ENCODE data around the gene KSR1. TPM values are rescaled to one million over a fixed set of nuclear protein-coding genes. Genes with fewer than 3 reads are reported as not detected.
A peak's percentile ranks its signal among the peaks of the same experiment; 100 is the strongest.

KSR1 gene
- total and polyA plus RNA-seq, 9 of the 15 experiments (the other 6 are each of a cell fraction or from before 2014, with no cell fraction given), result 1.4 to 51.7 (median 18.4) TPM

DNA sequence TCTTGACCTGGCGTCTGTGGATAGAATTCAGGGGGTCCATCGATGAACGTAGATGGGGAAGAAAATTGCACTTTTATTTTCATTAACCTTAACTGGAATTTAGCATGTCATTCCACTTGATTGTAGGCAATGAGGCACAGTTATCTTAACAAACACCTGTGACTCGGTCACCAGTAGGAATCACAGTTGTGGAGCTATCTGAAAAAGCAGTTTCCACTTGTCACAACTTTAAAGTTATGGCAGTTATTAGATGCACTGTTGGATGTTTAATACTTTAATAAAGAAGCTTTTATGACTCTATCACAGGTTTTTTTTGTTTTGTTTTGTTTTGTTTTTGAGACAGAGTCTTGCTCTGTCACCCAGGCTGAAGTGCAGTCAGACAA lies 91.0 kb downstream of the KSR1 start (continued):
- TF ChIP-seq, protein P1, sequence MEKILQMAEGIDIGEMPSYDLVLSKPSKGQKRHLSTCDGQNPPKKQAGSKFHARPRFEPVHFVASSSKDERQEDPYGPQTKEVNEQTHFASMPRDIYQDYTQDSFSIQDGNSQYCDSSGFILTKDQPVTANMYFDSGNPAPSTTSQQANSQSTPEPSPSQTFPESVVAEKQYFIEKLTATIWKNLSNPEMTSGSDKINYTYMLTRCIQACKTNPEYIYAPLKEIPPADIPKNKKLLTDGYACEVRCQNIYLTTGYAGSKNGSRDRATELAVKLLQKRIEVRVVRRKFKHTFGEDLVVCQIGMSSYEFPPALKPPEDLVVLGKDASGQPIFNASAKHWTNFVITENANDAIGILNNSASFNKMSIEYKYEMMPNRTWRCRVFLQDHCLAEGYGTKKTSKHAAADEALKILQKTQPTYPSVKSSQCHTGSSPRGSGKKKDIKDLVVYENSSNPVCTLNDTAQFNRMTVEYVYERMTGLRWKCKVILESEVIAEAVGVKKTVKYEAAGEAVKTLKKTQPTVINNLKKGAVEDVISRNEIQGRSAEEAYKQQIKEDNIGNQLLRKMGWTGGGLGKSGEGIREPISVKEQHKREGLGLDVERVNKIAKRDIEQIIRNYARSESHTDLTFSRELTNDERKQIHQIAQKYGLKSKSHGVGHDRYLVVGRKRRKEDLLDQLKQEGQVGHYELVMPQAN (IDR thresholded peaks at IDR 0.05; ENCODE audit: borderline replicate concordance), result no peak
- TF ChIP-seq BRF1 (IDR thresholded peaks at IDR 0.05; ENCODE audit: borderline replicate concordance, extremely low read depth, insufficient read length) (no peak), TRIM24 (IDR thresholded peaks at IDR 0.05) (0 out of 4 replicates have a peak, but pooled peaks of 1 of the 2 experiments have one; percentile 21), E2F3 (CRISPR knock-in tag; IDR thresholded peaks at IDR 0.05) (no peak), RBM15 (IDR thresholded peaks at IDR 0.05; ENCODE audit: insufficient read depth, low read length) (no peak), MIER1 (IDR thresholded peaks at IDR 0.05; ENCODE audit: low read depth) (no peak), SMARCA4 (IDR thresholded peaks at IDR 0.05) (peak; percentile 91), BHLHE40 (IDR thresholded peaks at IDR 0.05; ENCODE audit: low read length) (peak; percentile 26; the same call in 1 of the 2 replicates), ARNT (IDR thresholded peaks at IDR 0.05) (peak in 1 of 2 experiments; percentile 68; a peak in 1 of 4 replicates), POLR3G (IDR thresholded peaks at IDR 0.05; ENCODE audit: extremely low read depth, insufficient read length, insufficient replicate concordance) (no peak), FOXP1 (CRISPR knock-in tag; IDR thresholded peaks at IDR 0.05) (no peak), POLR3A (IDR thresholded peaks at IDR 0.05; ENCODE audit: borderline replicate concordance, extremely low read depth, insufficient read depth, insufficient read length) (no peak), JUND (IDR thresholded peaks at IDR 0.05; ENCODE audit: borderline replicate concordance, low read depth, low read length) (peak; percentile 44; the same call in 1 of the 2 replicates), JUND (tag; IDR thresholded peaks at IDR 0.05; ENCODE audit: borderline replicate concordance, low read depth, low read length) (no peak; the same call in 2 of the 3 replicates), RFX5 (IDR thresholded peaks at IDR 0.05; ENCODE audit: low read depth, low read length) (no peak), EWSR1 (IDR thresholded peaks at IDR 0.05; ENCODE audit: borderline replicate concordance, low read depth, partially characterized antibody) (no peak), SRSF1 (IDR thresholded peaks at IDR 0.05; ENCODE audit: low read depth, low read length) (no peak), ZNF695 (CRISPR knock-in tag; IDR thresholded peaks at IDR 0.05) (no peak), CBX2 (IDR thresholded peaks at IDR 0.05; ENCODE audit: insufficient read depth, low read length, poor library complexity, severe bottlenecking) (no peak), RBBP5 (IDR thresholded peaks at IDR 0.05; ENCODE audit: borderline replicate concordance, insufficient read depth, low read length, poor library complexity, severe bottlenecking) (no peak), SREBF1 (IDR thresholded peaks at IDR 0.05; ENCODE audit: borderline replicate concordance, low read depth, low read length) (no peak), NFATC3 (IDR thresholded peaks at IDR 0.05) (no peak), ATF7 (IDR thresholded peaks at IDR 0.05) (0 out of 2 replicates have a peak, but pooled peaks have one; percentile 14), ZNF586 (CRISPR knock-in tag; conservative IDR thresholded peaks at IDR 0.05) (no peak)
- TF ChIP-seq, protein P2, sequence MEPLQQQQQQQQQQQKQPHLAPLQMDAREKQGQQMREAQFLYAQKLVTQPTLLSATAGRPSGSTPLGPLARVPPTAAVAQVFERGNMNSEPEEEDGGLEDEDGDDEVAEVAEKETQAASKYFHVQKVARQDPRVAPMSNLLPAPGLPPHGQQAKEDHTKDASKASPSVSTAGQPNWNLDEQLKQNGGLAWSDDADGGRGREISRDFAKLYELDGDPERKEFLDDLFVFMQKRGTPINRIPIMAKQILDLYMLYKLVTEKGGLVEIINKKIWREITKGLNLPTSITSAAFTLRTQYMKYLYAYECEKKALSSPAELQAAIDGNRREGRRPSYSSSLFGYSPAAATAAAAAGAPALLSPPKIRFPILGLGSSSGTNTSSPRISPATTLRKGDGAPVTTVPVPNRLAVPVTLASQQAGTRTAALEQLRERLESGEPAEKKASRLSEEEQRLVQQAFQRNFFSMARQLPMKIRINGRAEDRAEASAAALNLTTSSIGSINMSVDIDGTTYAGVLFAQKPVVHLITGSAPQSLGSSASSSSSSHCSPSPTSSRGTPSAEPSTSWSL (CRISPR knock-in tag; IDR thresholded peaks at IDR 0.05; ENCODE audit: borderline replicate concordance), result no peak
- TF ChIP-seq, protein P3, sequence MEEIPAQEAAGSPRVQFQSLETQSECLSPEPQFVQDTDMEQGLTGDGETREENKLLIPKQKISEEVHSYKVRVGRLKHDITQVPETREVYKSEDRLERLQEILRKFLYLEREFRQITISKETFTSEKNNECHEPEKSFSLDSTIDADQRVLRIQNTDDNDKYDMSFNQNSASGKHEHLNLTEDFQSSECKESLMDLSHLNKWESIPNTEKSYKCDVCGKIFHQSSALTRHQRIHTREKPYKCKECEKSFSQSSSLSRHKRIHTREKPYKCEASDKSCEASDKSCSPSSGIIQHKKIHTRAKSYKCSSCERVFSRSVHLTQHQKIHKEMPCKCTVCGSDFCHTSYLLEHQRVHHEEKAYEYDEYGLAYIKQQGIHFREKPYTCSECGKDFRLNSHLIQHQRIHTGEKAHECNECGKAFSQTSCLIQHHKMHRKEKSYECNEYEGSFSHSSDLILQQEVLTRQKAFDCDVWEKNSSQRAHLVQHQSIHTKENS (CRISPR knock-in tag; IDR thresholded peaks at IDR 0.05), result no peak
